ENCODE measurements around the gene ADK.

DNA sequence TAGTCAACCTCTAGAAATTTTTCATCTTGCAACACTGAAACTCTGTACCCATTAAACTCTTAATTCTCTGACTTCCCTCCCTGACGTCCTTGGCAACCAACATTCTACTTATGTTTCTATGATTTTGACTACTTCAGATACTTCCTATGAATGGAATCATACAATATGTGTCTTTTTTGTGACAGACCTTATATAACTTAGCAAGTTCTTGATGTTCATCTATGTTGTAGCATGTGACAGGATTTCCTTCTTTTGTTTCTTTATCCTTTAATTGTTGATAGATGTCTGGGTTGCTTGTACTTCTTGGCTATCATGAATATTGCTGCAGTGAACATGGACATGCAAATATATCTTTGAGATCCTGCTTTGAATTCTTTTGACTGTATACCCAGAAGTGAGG is 240.8 kb downstream of the ADK start:
- TF ChIP-seq, protein P1, sequence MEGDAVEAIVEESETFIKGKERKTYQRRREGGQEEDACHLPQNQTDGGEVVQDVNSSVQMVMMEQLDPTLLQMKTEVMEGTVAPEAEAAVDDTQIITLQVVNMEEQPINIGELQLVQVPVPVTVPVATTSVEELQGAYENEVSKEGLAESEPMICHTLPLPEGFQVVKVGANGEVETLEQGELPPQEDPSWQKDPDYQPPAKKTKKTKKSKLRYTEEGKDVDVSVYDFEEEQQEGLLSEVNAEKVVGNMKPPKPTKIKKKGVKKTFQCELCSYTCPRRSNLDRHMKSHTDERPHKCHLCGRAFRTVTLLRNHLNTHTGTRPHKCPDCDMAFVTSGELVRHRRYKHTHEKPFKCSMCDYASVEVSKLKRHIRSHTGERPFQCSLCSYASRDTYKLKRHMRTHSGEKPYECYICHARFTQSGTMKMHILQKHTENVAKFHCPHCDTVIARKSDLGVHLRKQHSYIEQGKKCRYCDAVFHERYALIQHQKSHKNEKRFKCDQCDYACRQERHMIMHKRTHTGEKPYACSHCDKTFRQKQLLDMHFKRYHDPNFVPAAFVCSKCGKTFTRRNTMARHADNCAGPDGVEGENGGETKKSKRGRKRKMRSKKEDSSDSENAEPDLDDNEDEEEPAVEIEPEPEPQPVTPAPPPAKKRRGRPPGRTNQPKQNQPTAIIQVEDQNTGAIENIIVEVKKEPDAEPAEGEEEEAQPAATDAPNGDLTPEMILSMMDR (IDR thresholded peaks at IDR 0.05; ENCODE audit: insufficient read depth, low read length): no peak
- TF ChIP-seq POLR2AphosphoS5 (IDR thresholded peaks at IDR 0.05; ENCODE audit: low read depth) (no peak), SPI1 (IDR thresholded peaks at IDR 0.05; ENCODE audit: borderline replicate concordance, low read depth) (no peak), REST (IDR thresholded peaks at IDR 0.05; ENCODE audit: insufficient replicate concordance, low read depth) (no peak), GABPA (IDR thresholded peaks at IDR 0.05; ENCODE audit: low read depth) (no peak)

All from HL-60 (cell line).